Prostate gland (tissue), 2 donors: ENCODE data around the gene HTR5A. TPM values are rescaled to one million over a fixed set of nuclear protein-coding genes. Genes with fewer than 3 reads are reported as not detected.

ENCODE experiments used
- DNase-seq: peaks from one replicate; pipeline ENCODE4 v3.0.0-alpha.2; 2019; ENCODE audit warnings: low spot score
- H3K27ac ChIP-seq, 2 donors: fragments of 200-600 bp; sonication (generic); 2 replicates each; pipeline ENCODE4 v1.5.1; 2017 to 2019
- H3K27me3 ChIP-seq: fragments of 200-600 bp; sonication (generic); replicated peaks from 2 replicates; pipeline ENCODE4 v1.5.1; 2019; ENCODE audit not compliant: insufficient read depth
- H3K36me3 ChIP-seq, 2 donors: fragments of 200-600 bp; sonication (generic); 1 replicate in 1 of 2; 2 replicates in 1 of 2; pipeline versions ENCODE4 v1.5.1 to v1.8.1; 2017 to 2019
- H3K4me1 ChIP-seq: fragments of 200-600 bp; sonication (generic); replicated peaks from 2 replicates; pipeline ENCODE4 v1.5.1; 2019
- H3K4me3 ChIP-seq, 2 donors: fragments of 200-600 bp; sonication (generic); 2 replicates each; pipeline ENCODE4 v1.5.1; 2017 to 2019
- H3K9me3 ChIP-seq: fragments of 200-600 bp; sonication (generic); 2 replicates; pipeline ENCODE4 v1.5.1; 2017
- POLR2A ChIP-seq: fragments of 450-650 bp; IDR thresholded peaks from one replicate; pipeline ENCODE4 v1.6.1; 2016; ENCODE audit warnings: antibody characterized with exemption, mild to moderate bottlenecking
- POLR2AphosphoS5 ChIP-seq: sonication (generic); formaldehyde crosslinking; IDR thresholded peaks from one replicate; pipeline ENCODE4 v1.6.1; 2017; ENCODE audit warnings: antibody characterized with exemption
- WGBS: methylation state at CpG from one replicate; pipeline ENCODE4 v1.1.5; 2018; 5-methylcytosine and 5-hydroxymethylcytosine counted together
- intact Hi-C: fragments of 100-400 bp; cut with DNase I; formaldehyde crosslinking; loops from one replicate; pipeline ENCODE4 v1.14.2; 2022
- total RNA-seq, 2 donors: library from RNA; depleted of rRNA; stranded (reverse); fragments of >200 nt; gene quantifications; one replicate each; pipeline ENCODE4 v1.1.0, GENCODE V29; 2016
- TF ChIP-seq, protein P1 (sequence below), 4 experiments: fragments of 200-600 bp in 2 of 4; fragments of 450-650 bp in 2 of 4; sonication (generic) in 2 of 4; IDR thresholded peaks; 1 replicate in 3 of 4; 2 replicates in 1 of 4; pipeline ENCODE4 v1.5.1; 2016 to 2019; ENCODE audit warnings: antibody characterized with exemption in 4 of 4, mild to moderate bottlenecking in 2 of 4, moderate library complexity in 2 of 4

HTR5A gene
- total RNA-seq, 2 donors from 2014 or later: not detected

DNA sequence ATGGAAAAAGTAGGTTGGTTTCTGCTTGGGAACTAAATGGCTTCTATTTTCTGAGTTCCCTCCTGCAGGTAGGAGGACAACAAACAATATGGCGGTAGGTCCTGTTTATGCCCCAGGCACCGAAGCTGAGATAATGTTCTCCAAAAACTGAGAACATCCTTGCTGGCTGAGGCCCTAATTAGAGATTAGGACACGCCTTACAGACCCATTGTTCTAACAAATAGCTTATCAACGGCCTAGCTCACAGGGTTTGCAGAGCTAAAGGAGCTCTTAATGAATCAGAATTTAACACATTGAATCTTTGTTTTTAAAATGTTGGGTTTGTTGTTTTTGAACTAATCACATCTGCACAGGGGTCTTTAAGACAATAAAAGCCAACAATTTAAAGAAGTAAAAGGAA, 37.0 kb downstream of the HTR5A start:
- 71% methylated on average over 4 of the region's 4 CpGs for WGBS
- H3K4me1 ChIP-seq: no peaks in the 10 kb centered on the region
- no peak overlapping the region for H3K27ac ChIP-seq
- H3K9me3 ChIP-seq: no peaks in the 10 kb centered on the region
- TF ChIP-seq, protein P1, sequence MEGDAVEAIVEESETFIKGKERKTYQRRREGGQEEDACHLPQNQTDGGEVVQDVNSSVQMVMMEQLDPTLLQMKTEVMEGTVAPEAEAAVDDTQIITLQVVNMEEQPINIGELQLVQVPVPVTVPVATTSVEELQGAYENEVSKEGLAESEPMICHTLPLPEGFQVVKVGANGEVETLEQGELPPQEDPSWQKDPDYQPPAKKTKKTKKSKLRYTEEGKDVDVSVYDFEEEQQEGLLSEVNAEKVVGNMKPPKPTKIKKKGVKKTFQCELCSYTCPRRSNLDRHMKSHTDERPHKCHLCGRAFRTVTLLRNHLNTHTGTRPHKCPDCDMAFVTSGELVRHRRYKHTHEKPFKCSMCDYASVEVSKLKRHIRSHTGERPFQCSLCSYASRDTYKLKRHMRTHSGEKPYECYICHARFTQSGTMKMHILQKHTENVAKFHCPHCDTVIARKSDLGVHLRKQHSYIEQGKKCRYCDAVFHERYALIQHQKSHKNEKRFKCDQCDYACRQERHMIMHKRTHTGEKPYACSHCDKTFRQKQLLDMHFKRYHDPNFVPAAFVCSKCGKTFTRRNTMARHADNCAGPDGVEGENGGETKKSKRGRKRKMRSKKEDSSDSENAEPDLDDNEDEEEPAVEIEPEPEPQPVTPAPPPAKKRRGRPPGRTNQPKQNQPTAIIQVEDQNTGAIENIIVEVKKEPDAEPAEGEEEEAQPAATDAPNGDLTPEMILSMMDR (IDR thresholded peaks at IDR 0.05): no peak
- TF ChIP-seq POLR2A: no peak
- no peak for TF ChIP-seq POLR2AphosphoS5
- DNase-seq: no peak
- intact Hi-C loops: no loop called here
- H3K36me3 ChIP-seq: no peaks in the 10 kb centered on the region
- no peak overlapping the region for H3K4me3 ChIP-seq
- H3K27me3 ChIP-seq: no peaks in the 10 kb centered on the region

DNA sequence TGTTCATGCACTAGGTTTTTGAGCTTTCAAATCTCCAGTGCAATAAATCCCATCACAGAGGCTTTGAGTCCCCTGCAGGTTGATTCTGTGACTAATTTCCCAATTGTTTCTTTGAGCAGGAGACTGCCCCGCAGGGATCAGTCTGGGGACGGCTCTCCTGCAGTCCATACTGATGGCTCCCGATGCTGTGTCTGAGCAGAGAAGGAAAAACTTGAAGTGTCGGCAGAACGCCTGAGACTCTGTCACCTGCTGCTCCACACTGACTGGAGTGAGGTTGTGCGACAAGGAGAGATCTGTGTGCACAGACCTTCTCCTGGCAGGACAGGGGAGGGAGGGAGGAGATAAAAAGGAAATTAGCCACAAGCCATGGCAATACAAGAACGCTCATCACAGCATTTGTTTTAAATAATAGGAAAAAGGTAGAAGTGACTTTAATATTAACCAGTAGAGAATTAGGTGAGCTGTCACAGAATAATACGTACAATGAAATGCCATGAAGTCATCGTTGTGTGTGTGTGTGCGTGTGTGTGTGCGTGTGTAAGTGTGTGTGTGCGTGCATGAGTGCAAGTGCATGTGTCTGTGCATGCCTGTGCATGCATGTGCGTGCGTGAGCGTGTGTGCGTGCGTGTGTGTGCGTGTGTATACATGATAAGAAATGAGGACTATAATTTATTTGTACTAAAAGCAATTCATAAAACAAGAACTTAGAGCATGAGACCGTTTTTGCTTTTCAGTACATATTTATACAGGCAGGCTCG, 38.2 kb downstream of the HTR5A start:
- Histone ChIP-seq H3K9me3 (no peaks in the 10 kb centered on the region), H3K36me3 (no peaks in the 10 kb centered on the region), H3K4me1 (no peaks in the 10 kb centered on the region), H3K4me3 (no peak overlapping the region), H3K27ac (no peak overlapping the region), H3K27me3 (no peaks in the 10 kb centered on the region)
- intact Hi-C loops: no loop called here
- DNase-seq: no peak
- WGBS: 38% methylated on average over 20 of the region's 20 CpGs
- TF ChIP-seq POLR2A: no peak
- no peak for TF ChIP-seq POLR2AphosphoS5
- TF ChIP-seq, protein P1 (IDR thresholded peaks at IDR 0.05): no peak

DNA sequence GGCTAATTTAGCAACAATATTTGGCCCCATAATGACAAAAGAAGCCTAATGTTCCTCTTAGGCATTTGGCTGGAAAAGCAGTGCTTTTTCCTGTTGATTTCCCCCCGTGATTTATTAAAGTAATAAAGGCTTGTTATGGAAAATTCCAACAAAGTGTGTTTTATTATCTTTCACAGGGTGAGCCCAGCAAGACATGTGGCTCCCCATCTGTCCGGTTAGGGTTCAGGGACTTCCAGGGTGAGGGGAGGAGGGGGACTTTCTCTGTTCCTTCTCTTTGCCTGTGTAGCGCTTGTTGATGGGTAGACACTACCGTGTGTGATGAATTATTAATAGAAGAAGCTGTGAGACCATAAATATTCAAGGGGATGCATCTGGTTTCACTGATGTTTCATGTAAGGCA, 39.0 kb downstream of the HTR5A start:
- TF ChIP-seq POLR2A: no peak
- TF ChIP-seq, protein P1 (IDR thresholded peaks at IDR 0.05): no peak
- no peak for TF ChIP-seq POLR2AphosphoS5
- no peaks in the 10 kb centered on the region for H3K27me3 ChIP-seq

DNA sequence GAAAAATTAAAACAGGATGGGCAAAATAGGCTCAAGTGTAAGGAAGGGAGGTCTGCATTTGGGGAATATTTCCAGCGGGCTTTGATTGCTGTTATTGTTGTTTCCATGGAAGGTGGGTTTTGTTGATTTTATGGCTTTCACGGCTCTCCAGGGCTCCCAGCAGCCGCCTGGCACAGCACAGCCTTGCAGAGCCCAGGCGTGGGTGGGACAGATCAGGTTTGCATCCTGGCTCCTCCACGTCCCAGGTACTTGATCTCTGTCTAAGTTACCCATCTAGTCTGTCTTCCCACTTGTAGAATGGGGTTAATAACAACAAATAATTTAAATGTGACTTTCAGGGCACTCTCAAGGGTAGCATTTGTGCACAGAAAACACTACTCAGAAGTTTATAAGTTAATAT, 45.2 kb downstream of the HTR5A start:
- DNase-seq: no peak
- no peaks in the 10 kb centered on the region for H3K36me3 ChIP-seq
- H3K4me3 ChIP-seq: no peak overlapping the region
- H3K9me3 ChIP-seq: no peaks in the 10 kb centered on the region
- no peaks in the 10 kb centered on the region for H3K4me1 ChIP-seq
- 63% methylated on average over 5 of the region's 5 CpGs for WGBS
- H3K27ac ChIP-seq: no peak overlapping the region
- TF ChIP-seq POLR2A: no peak
- TF ChIP-seq, protein P1 (IDR thresholded peaks at IDR 0.05): no peak
- TF ChIP-seq POLR2AphosphoS5: no peak
- H3K27me3 ChIP-seq: no peaks in the 10 kb centered on the region
- intact Hi-C loops: no loop called here

More for the DNA sequence above, 39.0 kb downstream of the HTR5A start:
- intact Hi-C loops: no loop called here
- H3K36me3 ChIP-seq: no peaks in the 10 kb centered on the region
- WGBS: 24% methylated on average over 4 of the region's 4 CpGs
- no peak overlapping the region for H3K4me3 ChIP-seq
- H3K27ac ChIP-seq: no peak overlapping the region
- no peaks in the 10 kb centered on the region for H3K9me3 ChIP-seq
- DNase-seq: no peak
- no peaks in the 10 kb centered on the region for H3K4me1 ChIP-seq

DNA sequence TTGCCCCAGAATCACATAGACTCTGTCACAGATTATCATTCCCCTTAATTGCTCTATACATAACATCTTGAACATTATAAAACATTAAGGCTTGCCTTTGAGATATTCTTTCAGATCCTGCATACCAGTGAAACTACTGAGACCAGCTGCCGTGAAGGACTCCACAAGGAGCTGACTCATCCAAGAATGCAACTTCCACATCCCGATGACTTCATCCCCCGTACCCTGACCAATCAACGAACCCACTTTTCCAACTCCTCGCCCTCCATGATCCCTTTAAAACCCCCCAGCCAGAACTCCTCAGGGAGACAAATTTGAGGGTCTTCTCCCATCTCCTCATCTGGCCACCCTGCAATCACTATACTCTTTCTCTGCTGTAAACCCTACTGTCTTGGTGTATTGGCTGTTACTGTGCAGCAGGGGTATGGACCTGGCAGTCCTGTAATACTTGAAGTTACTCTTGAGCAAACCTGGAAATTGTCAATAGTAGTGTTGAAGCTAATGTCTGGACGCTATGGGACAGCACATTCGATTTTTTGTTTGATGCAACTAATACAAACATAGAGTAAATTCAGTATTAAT, 49.8 kb downstream of the HTR5A start:
- intact Hi-C loops: no loop called here
- TF ChIP-seq, protein P1 (IDR thresholded peaks at IDR 0.05): no peak
- no peak for TF ChIP-seq POLR2AphosphoS5
- no peak for TF ChIP-seq POLR2A
- Histone ChIP-seq H3K36me3 (no peaks in the 10 kb centered on the region), H3K27ac (no peak overlapping the region), H3K4me1 (no peaks in the 10 kb centered on the region), H3K27me3 (no peaks in the 10 kb centered on the region), H3K9me3 (no peaks in the 10 kb centered on the region), H3K4me3 (no peak overlapping the region)
- no peak for DNase-seq
- 94% methylated on average over 7 of the region's 7 CpGs for WGBS
